WERI-Rb-1 (cell line): ENCODE data around the gene SLC35B4.

Experiments
- DNase-seq: peaks from one replicate; pipeline ENCODE4 v3.0.0-alpha.2; 2020
- H3K27ac ChIP-seq: fragments of 250-450 bp; sonication (Bioruptor Pico); 2 replicates; pipeline ENCODE4 v1.5.1; 2020; ENCODE audit warnings: mild to moderate bottlenecking, moderate library complexity
- H3K27me3 ChIP-seq: fragments of 250-450 bp; sonication (Bioruptor Pico); 2 replicates; pipeline ENCODE4 v1.5.1; 2021; ENCODE audit warnings: mild to moderate bottlenecking, low read depth, moderate library complexity; ENCODE audit not compliant: insufficient read depth, severe bottlenecking
- H3K36me3 ChIP-seq: fragments of 250-450 bp; sonication (Bioruptor Pico); 2 replicates; pipeline ENCODE4 v1.5.1; 2020; ENCODE audit warnings: mild to moderate bottlenecking, moderate library complexity
- H3K4me3 ChIP-seq: 2 replicates; pipeline ENCODE4 v1.5.1; 2011; ENCODE audit warnings: low read depth, mild to moderate bottlenecking, control low read depth, low read length
- H3K9me3 ChIP-seq: fragments of 250-450 bp; sonication (Bioruptor Pico); 2 replicates; pipeline ENCODE4 v1.5.1; 2021; ENCODE audit warnings: mild to moderate bottlenecking, moderate library complexity; ENCODE audit not compliant: severe bottlenecking
- TF ChIP-seq, protein P1 (sequence below): IDR thresholded peaks from 2 replicates; pipeline ENCODE4 v1.5.1; 2011; ENCODE audit warnings: low read depth, mild to moderate bottlenecking, control low read depth, inconsistent platforms, low read length

Gene SLC35B4

DNA sequence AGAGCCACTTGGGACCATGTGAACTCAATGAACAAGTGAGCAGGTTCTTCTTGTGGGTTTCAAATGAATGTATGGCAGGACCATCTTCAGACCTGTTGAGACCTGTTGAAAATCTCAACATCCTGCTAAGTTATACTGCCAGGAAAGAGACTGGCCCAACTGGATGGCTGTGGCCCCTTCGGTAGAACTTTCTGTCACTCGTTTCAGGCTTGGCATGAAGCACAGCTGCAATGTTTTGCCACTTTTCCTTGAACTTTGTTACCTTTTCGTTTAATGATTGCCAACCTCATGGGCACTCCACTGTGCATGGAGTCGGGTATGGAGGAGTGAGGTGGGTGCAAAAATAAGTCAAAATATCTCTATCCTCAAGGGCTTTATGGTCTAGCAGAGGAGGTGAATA, 36.7 kb upstream of the SLC35B4 start:
- no peaks in the 10 kb centered on the region for H3K27me3 ChIP-seq
- H3K27ac ChIP-seq: no peak overlapping the region
- H3K9me3 ChIP-seq: no peaks in the 10 kb centered on the region
- no peak overlapping the region for H3K4me3 ChIP-seq
- TF ChIP-seq, protein P1, sequence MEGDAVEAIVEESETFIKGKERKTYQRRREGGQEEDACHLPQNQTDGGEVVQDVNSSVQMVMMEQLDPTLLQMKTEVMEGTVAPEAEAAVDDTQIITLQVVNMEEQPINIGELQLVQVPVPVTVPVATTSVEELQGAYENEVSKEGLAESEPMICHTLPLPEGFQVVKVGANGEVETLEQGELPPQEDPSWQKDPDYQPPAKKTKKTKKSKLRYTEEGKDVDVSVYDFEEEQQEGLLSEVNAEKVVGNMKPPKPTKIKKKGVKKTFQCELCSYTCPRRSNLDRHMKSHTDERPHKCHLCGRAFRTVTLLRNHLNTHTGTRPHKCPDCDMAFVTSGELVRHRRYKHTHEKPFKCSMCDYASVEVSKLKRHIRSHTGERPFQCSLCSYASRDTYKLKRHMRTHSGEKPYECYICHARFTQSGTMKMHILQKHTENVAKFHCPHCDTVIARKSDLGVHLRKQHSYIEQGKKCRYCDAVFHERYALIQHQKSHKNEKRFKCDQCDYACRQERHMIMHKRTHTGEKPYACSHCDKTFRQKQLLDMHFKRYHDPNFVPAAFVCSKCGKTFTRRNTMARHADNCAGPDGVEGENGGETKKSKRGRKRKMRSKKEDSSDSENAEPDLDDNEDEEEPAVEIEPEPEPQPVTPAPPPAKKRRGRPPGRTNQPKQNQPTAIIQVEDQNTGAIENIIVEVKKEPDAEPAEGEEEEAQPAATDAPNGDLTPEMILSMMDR: no peak
- no peak for DNase-seq
- H3K36me3 ChIP-seq: no peaks in the 10 kb centered on the region

DNA sequence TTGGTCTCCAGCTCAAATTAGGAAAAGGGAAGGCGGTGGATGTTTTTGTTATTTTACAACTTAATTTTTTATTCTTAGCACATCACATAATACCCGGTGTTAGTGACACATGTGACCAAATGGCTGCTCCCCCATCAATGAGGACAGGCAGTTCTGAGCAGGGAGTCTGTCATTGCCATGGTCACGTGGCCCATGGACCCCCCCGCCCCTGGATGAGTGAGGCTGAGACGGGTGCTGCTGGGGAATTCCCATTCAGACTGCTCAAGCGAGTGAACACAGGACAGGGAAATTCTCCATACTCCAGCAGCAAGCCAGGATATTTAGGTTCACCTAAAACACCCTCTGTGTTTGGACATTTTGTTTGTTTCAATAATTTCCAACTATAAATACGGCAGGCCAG, 34.7 kb upstream of the SLC35B4 start:
- H3K27ac ChIP-seq: no peak overlapping the region
- TF ChIP-seq, protein P1: no peak
- H3K9me3 ChIP-seq: no peaks in the 10 kb centered on the region
- H3K36me3 ChIP-seq: no peaks in the 10 kb centered on the region
- H3K4me3 ChIP-seq: no peak overlapping the region
- no peak for DNase-seq
- no peaks in the 10 kb centered on the region for H3K27me3 ChIP-seq

DNA sequence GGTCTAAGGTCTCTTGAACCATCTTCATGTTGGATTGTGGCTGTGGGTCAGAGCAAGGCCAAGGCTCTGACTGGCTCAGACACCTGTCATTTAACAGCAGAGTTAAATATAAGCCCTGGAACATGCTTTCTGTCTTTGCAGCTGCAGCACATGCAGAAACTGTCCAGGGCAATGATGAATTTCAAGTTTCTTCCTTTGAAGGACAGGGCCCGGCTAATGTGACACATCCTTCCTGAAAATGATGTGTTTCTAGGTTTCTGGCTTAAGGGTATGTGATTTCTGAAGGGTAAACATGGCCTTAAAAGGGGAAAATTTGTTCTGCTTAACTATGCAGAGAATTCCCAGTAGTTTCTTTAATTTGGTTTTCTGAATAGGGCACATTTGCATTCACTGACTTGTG, 34.0 kb upstream of the SLC35B4 start:
- H3K4me3 ChIP-seq: no peak overlapping the region
- H3K27ac ChIP-seq: no peak overlapping the region
- no peak for DNase-seq
- no peaks in the 10 kb centered on the region for H3K9me3 ChIP-seq
- TF ChIP-seq, protein P1: no peak
- H3K27me3 ChIP-seq: no peaks in the 10 kb centered on the region
- no peaks in the 10 kb centered on the region for H3K36me3 ChIP-seq

DNA sequence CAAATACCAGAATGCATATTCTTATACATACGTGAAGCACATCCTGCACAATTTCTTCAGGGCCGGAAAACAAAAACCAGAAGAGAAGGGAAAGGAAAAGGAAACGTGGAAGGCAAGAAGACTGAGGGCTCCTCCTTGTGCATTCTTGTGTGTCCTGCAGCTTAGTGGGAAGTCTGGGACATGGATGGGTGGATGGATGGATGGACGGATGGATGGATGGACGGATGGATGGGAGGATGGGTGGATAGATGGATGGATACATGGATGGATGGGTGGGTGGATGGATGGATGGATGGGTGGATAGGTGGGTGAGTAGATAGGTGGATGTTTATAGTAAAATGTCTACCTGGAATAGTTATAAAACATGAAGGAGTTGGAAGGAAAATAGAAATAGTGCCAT, 30.8 kb upstream of the SLC35B4 start:
- DNase-seq: no peak
- H3K27me3 ChIP-seq: no peaks in the 10 kb centered on the region
- TF ChIP-seq, protein P1: no peak
- H3K27ac ChIP-seq: no peak overlapping the region
- H3K4me3 ChIP-seq: no peak overlapping the region
- no peaks in the 10 kb centered on the region for H3K9me3 ChIP-seq
- H3K36me3 ChIP-seq: no peaks in the 10 kb centered on the region

DNA sequence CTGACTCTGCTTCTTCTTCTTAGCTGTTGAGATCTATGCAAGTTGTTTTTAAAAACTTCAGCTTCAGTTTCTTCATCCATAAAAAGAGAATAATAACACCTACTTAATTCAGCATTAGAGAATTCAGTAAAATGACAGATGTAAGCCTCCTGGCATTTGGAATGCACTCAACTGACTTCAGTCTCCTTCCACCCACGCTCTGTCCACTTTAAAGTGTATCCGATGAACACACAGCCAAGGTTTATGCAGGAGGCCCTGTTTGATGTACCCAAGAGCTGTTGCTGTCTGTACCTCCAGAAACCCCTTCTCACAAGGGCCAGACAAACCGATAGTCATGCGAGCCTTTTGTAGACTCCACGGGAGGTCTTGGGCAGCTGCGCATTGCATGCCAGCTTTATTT, 27.1 kb upstream of the SLC35B4 start:
- Histone ChIP-seq H3K4me3 (no peak overlapping the region), H3K27me3 (no peaks in the 10 kb centered on the region), H3K9me3 (no peaks in the 10 kb centered on the region), H3K36me3 (no peaks in the 10 kb centered on the region), H3K27ac (no peak overlapping the region)
- TF ChIP-seq, protein P1: no peak
- DNase-seq: no peak

DNA sequence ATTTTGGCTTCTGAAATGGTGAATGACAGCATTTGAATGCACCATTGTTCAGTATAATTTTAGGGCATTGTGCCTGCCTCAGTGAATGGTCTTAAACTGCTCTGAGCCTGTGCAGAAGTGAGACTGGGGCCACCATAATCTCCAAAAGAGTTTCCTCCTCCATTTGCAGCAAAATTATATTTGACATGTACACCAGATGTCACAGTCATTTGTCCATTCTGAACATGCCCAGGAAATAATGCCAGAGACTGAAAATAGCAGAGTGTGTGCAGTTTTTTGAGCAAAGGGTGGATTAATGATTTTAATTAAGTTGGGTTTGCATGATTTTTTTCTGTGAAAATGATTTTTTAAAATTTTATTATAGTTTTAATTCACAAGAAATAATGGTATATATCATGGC, 26.4 kb upstream of the SLC35B4 start:
- Histone ChIP-seq H3K27ac (no peak overlapping the region), H3K27me3 (no peaks in the 10 kb centered on the region), H3K4me3 (no peak overlapping the region), H3K9me3 (no peaks in the 10 kb centered on the region), H3K36me3 (no peaks in the 10 kb centered on the region)
- no peak for DNase-seq
- TF ChIP-seq, protein P1: no peak
